GM18526 (cell line): ENCODE data around the gene DLG2.

Experiments
- POLR2A ChIP-seq: IDR thresholded peaks from 3 replicates; pipeline ENCODE4 v1.6.1; 2011; ENCODE audit not compliant: insufficient read length; ENCODE audit errors: extremely low read depth

Gene DLG2

DNA sequence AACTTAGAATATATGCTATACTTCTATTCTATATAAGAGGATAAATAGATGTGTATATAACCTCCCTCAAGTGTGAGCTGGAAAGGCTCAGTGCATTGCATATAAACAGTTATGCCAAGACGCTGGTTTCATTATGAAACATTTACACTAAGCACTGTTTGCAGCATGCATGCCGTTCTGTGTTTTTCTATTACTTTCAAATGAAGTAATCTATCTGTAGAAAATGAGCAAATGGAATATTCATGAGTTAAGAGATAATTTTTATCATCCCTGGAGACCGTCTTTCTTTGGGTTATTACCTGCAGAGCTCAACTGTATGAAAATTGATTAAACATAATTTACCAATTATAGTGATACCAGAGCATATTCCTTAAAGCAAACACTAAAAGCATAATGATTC lies 1415.2 kb downstream of the DLG2 start:
- TF ChIP-seq POLR2A = no peak

DNA sequence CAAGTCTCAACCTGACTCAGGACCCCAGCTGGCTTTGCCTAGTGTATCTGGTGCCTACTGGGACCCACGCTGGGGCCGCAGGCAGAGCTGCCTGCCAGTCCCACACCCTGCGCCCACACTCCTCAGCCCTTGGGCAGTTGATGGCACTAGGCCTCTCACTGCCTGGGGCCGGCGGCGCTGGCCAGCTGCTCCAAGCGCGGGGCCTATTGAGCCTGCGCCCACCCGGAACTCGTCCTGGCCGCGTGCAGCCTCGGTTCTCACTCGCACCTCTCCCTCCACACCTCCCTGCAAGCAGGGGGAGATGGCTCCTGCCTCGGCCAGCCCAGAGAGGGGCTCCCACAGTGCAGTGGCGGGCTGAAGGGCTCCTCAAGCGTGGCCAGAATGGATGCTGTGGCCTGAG lies 1432.4 kb downstream of the DLG2 start:
- no peak for TF ChIP-seq POLR2A

DNA sequence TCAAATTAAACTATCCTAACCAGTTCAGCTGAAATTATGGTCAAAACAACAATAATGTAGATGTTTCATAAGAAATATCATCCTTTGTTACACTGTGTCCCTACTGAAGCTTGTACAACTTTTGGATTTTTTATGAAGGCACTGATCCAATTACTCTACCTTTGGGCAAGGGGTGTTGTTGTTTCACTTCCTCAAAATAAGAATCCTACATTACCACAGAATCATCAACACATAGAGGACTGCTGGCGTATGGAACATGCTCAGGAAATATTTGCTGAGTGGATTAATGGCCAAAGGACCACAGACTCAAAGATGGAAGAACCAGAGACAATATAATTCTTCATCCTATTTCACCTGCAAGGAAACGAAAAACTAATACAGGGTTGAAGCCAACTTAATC lies 1433.4 kb downstream of the DLG2 start:
- no peak for TF ChIP-seq POLR2A

DNA sequence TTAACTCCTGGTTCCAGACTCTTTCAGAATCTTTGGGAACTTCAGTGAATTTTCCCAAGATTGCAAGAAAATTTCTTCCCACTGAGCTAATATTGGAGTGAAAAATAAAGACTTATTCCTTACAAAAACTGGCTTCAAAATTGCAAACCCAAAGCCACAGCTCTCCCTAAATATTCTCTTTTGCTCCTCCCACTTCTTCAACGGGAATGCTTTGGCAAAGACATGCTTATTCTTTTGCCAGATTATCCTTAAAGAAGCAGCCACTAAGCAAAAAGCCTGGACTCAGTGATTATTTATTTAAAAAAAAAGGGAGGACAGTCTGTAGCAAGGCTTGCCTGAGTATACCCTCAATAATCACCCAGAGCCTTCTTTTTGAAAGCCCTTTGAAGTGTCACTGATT lies 1438.6 kb downstream of the DLG2 start:
- no peak for TF ChIP-seq POLR2A

DNA sequence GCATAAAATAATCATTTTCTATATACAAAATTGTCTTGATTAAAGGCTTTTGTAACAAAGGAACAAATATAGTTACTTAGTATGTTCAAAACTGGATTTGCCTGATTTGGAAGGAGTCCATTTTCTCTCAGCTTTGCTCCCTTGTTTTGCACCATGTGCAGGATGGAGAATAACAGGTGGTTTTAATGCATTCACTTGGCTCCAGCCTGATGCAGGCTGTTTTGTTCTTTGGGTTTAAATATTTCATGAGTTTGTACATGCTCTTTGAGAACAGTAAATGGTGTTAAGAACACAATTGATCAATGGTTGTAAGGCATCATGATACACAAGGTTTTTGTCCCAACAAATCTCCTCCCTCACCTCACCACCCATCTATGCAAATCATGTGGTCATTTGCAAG lies 1454.1 kb downstream of the DLG2 start:
- TF ChIP-seq POLR2A = no peak

DNA sequence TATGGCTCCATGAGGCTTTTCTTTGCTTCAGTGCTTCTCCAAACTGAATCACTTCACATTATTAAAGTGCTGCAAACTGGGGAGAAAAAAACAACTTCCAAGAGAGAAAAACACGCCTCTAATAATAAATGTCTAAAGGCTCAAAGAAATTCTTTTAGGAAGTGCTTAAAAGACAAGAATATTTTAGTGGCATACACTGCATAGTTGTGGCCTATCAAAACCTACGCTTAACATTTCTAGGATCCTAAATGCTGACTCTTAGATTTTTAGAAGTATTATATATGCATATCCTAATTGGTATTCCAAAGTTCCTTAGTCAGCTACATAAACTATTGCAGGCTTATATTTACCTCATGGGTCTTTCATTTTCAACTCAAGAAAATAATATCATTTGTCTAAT lies 1462.0 kb downstream of the DLG2 start:
- no peak for TF ChIP-seq POLR2A

DNA sequence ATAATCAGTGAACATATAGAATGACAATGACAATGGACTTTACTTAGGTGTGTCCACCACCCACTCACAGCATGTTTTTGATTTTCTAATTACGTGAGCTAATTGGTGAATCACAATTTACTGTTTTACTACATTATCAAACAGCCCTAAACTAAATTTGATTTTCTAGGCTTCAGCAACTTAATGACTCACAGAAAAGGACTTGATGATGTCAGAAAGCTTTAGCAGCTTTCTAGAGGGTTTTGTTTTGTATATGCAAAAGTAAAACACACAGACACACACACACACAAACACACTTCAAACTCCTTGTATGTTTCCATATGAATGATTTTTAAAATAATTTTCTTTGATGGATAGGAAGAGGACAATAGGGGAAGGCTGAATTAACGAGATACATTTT lies 1462.4 kb downstream of the DLG2 start:
- no peak for TF ChIP-seq POLR2A

DNA sequence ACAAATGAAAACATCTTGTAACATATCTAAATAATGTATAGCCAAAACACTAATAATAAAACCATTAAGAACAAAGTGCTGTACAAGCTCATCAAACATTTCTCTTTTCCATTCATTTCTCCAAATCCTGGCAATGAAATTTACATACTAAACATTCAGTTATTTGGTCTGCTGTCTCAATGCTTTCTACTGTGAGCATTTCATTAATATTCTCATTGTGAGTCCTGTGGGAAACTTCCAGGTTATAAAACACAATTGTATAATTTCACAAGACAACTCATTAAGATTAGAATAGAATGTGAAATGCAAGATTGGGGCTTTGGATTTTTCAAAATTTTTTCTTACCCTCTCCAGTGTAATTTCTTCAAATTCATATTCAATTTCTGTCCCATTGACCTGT lies 1464.0 kb downstream of the DLG2 start:
- TF ChIP-seq POLR2A = no peak

DNA sequence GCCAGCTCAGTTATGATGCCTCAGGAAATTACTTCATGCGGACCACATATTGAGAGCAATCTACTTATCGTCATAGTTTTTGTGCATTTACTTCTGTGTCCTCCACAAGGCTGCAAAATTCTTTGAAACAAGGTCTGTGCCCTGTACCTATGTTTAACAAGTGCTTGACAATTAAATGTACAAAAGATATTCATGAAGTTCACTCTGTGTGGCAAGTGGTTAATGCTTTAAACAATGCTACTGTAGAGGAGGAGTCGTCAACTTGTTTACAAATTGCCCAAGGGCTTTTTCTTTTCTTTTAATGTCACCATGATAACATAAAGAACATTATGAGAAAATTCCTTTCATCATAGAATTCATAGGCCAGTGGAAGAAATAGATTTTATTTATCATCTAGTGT lies 1469.5 kb downstream of the DLG2 start:
- no peak for TF ChIP-seq POLR2A

DNA sequence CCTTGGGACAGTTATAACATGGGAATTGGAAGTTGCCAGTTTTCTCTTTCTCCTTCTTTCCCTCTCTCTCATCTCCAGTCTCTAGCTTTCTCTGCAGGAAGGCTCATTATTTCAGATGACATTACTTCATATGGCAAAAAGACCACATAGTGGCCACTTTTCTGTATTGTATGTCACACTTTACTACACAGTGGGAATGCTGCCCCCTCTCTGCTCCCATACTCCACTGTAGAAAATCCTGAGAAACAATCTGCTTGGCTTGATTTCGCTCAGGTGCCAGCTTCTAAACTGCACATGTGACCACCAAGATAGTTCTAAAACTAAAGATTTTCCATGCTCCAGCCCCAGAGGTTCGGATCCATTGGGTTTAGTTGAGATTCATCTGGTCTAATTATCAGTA lies 1480.3 kb downstream of the DLG2 start:
- no peak for TF ChIP-seq POLR2A

DNA sequence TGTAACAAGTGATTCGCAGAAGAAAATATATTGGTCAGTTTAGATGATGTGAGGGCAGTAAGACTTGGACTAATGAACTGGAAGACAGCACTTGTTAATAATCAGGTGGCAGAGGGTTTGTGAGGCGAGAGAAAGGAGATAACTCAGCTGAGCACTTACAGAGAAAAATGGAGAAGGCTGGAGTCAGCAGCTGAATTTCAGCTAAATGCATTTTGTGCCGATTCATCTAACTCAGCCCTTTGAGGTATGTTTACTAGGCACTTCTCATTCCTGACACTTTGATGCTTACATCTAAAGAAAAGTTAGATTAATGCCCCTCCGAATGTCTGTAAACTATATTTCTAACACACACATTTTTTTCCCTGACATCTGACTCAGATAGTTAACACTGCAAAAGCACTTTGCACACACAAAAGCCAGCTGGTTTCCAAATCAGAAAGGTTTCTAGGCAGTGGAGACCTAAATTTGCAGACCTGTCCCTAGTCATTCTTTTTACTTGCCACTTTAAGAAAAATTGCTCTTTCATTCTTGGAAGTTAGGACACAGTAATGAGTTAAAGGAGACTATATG lies 1481.4 kb downstream of the DLG2 start:
- no peak for TF ChIP-seq POLR2A

DNA sequence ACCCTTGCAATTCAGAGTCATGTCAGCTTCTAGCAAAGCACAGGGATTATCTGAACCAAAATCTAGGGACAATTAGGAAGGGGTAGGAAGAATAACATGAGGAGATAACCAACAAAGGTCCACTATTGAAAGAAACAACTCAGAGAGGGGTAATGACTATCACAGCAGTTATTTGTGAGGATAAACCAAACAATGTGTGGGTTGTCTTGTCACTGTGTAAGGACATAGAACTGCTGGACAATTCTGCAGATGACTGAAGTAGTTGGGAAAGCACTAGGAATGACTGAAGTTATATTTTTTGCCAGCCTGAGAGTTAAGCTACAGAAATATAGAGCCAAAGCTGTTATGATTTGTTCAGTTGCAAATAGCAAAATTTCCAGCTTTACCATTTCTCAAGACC lies 1482.6 kb downstream of the DLG2 start:
- no peak for TF ChIP-seq POLR2A

DNA sequence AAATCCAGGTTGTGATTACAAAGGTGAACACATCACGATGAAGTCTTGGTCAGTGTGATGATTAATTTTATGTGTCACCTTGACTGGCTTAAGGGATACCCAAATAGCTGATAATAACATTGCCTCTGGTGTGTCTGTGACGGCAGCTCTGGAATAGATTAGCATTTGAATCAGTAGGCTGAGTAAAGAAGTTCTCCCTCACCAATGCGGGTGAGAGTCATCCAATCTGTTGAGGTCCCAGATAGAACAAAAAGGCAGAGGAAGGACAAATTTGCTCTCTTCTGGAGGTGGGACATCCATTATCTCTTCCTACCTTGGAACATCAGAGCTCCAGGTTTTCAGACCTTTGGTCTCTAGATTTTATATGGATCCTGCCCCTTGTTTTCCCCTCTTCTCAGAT lies 1484.7 kb downstream of the DLG2 start:
- no peak for TF ChIP-seq POLR2A

DNA sequence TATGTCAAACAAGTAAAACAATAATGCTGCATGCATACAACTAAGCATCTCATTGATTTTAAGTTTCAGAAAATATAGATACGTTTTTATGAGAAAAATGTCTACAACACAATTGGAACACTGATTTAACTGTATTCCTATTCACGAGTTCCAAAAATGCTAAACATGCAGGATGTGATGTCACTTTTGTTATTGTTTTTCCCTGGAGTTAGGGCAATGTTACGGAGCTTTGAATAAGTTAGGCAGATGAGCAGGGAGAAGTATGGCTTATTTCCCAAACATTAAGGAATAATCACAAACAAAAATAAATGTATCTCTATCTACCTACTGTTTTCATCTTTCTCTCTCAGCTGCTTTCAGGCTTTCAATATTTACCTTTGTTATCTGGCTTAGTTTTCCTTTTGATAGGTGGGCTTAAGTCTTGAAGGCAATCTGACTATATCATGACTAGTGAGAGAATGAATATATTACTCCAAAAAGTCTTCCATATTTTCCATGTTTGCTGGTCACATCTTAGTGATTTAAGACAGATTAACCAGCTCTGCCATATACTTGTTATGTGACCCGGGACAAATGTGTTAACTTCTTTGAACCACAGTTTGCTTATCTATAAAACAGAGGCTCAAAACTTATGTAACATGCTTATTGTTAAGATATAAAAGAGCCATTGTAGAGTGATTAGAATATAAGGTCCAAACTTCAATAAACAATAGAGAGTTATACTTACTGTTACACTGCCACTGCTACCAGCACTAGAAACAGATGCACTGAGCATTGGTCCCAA lies 1486.6 kb downstream of the DLG2 start:
- TF ChIP-seq POLR2A = no peak

DNA sequence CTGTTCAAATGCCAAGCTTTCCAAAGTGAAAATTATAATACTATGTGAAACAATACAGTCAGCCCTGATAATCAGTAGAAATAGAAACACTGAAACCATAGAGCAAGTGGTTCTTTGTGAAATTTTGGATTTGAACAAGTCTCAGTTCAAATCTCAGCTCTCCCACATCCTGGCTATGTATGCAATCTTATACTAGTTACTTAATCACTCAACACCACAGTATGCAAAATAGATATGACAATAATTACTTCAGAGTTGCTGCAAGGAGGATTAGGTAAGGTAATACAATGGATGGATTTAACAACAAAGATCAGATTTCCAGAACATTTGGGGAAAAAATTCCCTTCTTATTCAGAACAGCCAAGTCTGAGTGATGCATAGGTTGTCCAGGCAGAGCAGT lies 1489.2 kb downstream of the DLG2 start:
- no peak for TF ChIP-seq POLR2A

DNA sequence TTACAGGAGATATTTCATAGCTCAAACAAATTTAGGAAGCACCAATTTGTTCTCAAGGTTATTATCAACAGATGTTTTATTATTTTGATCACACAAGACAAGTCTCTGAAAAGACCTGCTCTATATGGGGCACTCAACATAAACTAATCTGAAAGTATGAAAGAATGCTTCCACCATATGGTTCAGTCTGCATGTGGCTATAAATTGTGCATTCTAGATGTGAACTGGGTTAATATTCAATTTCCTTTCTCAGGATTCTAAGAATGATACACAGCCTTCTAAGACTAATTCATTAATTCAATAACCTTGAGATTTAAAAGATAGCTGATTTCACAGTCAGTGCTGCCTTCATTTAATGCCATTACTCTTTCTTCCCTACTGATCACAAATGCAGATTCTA lies 1489.6 kb downstream of the DLG2 start:
- no peak for TF ChIP-seq POLR2A

DNA sequence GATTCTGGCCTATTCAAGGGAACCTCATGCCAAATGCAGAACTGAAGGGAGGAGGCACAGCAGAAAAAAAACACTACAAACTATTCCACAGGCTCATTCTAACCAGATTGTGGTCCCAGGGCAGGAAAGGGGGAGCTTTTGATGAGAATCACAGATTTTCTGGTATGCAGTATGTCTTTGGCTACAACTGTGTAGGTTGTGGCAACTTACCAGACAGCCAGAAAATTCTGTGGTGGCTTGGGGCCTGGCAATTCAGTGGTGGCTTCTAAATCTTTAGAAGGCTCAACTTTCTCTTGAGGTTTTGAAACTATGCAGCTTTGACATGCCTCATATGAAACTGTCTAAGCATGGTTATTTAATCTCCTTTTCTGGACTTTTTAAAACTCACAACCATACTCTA lies 1490.2 kb downstream of the DLG2 start:
- TF ChIP-seq POLR2A = no peak

DNA sequence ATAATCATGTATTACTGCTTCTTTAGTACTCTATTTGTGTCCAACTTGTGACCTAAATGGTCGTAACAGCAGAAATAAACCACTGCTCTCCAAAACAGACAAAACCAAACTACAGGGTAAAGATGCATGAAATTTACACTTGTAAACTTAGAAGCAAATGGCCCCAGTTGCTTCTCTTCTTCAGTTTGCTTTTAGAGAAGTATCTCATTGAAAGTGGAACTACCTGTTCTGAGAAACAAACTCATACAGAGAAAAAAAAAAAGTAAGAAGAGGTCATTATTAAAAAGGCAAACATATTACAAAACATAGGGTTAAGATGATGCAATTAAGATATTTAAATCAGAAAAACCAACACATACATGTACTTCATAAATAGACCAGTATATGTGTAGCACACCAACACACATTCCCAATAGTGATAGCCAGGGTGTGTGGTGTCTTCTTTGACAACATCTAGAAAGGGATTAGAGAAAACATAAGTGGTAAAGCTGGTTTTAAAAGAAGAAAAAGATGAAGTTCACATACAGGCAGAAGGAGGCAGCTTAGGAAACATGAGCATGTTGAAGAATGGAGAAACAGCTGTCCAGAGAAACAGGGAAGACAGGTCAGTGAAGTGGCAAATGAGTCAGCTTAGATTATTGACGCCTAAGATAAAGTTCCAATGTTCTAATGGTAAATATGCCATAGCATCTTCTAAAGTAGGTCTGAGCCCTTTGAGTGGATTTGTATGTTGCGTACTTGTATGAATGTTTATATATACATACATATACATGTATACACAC lies 1496.3 kb downstream of the DLG2 start:
- no peak for TF ChIP-seq POLR2A
